SU-DHL-6 (cell line): ENCODE measurements around the gene FLT3LG.

ENCODE experiments used
- H2AFZ ChIP-seq: fragments of 200-600 bp; sonication (generic); 2 replicates; pipeline ENCODE4 v1.6.1; 2014; ENCODE audit warnings: low read depth, mild to moderate bottlenecking, moderate library complexity, mixed read lengths, antibody characterized with exemption, low read length; ENCODE audit not compliant: severe bottlenecking
- H3F3A ChIP-seq: fragments of 200-600 bp; shearing (Covaris generic); 2 replicates; pipeline ENCODE4 v1.6.0; 2016; ENCODE audit warnings: antibody characterized with exemption, mild to moderate bottlenecking; ENCODE audit not compliant: insufficient read depth
- H3K27ac ChIP-seq: fragments of 200-600 bp; sonication (generic); 2 replicates; pipeline ENCODE4 v1.5.1; 2016; ENCODE audit warnings: low read depth, mild to moderate bottlenecking, low read length, moderate library complexity, mixed read lengths
- H3K27me3 ChIP-seq: fragments of 200-600 bp; sonication (generic), shearing (Covaris generic); 2 replicates; pipeline ENCODE4 v1.6.0; 2014; ENCODE audit warnings: mild to moderate bottlenecking, low read length
- H3K36me3 ChIP-seq: fragments of 200-600 bp; sonication (generic); 2 replicates; pipeline ENCODE4 v1.6.1; 2014; ENCODE audit warnings: mild to moderate bottlenecking, low read length, mixed read lengths
- H3K4me2 ChIP-seq: fragments of 300-600, 200-600 bp; shearing (Covaris generic), sonication (generic); 2 replicates; pipeline ENCODE4 v1.6.0; 2014; ENCODE audit warnings: low read length, low read depth, mild to moderate bottlenecking; ENCODE audit not compliant: poor library complexity, severe bottlenecking
- H3K4me3 ChIP-seq: fragments of 200-600 bp; sonication (generic); 2 replicates; pipeline ENCODE4 v1.5.1; 2014; ENCODE audit warnings: antibody characterized with exemption, low read length, mild to moderate bottlenecking, mixed read lengths; ENCODE audit not compliant: insufficient read depth, poor library complexity, severe bottlenecking
- H3K79me2 ChIP-seq: fragments of 200-600 bp; sonication (generic); 2 replicates; pipeline ENCODE4 v1.6.1; 2014; ENCODE audit warnings: mild to moderate bottlenecking, low read length, moderate library complexity; ENCODE audit not compliant: insufficient read depth
- H3K9ac ChIP-seq: fragments of 200-600 bp; sonication (generic); 2 replicates; pipeline ENCODE4 v1.7.0; 2014; ENCODE audit warnings: mild to moderate bottlenecking, low read length
- H3K9me2 ChIP-seq: fragments of 200-600 bp; sonication (generic); replicated peaks from 2 replicates; pipeline ENCODE4 v1.6.1; 2014; ENCODE audit warnings: low read length; ENCODE audit not compliant: insufficient read depth
- H3K9me3 ChIP-seq: fragments of 200-600 bp; sonication (generic); 2 replicates; pipeline ENCODE4 v1.6.1; 2014; ENCODE audit warnings: low read length, mixed read lengths; ENCODE audit not compliant: insufficient read depth
- H4K20me1 ChIP-seq: fragments of 200-600 bp; sonication (generic); 2 replicates; pipeline ENCODE4 v1.6.1; 2014; ENCODE audit warnings: low read depth, mild to moderate bottlenecking, antibody characterized with exemption, low read length, moderate library complexity, mixed read lengths
- EZH2phosphoT487 ChIP-seq: fragments of 200-600 bp; sonication (generic), shearing (Covaris generic); conservative IDR thresholded peaks from 2 replicates; pipeline ENCODE4 v1.6.1; 2018; ENCODE audit warnings: mild to moderate bottlenecking, antibody characterized with exemption, low read length, moderate library complexity, mixed read lengths
- TF ChIP-seq, protein P1 (sequence below): fragments of 200-600 bp; sonication (generic); IDR thresholded peaks from one replicate; pipeline ENCODE4 v1.5.1; 2017; ENCODE audit warnings: antibody characterized with exemption, mild to moderate bottlenecking, low read length, moderate library complexity; ENCODE audit not compliant: insufficient read depth, poor library complexity, severe bottlenecking

Gene FLT3LG

GRCh38 chr19:49514151-49514550 is 40.1 kb downstream of the FLT3LG start:
- TF ChIP-seq, protein P1, sequence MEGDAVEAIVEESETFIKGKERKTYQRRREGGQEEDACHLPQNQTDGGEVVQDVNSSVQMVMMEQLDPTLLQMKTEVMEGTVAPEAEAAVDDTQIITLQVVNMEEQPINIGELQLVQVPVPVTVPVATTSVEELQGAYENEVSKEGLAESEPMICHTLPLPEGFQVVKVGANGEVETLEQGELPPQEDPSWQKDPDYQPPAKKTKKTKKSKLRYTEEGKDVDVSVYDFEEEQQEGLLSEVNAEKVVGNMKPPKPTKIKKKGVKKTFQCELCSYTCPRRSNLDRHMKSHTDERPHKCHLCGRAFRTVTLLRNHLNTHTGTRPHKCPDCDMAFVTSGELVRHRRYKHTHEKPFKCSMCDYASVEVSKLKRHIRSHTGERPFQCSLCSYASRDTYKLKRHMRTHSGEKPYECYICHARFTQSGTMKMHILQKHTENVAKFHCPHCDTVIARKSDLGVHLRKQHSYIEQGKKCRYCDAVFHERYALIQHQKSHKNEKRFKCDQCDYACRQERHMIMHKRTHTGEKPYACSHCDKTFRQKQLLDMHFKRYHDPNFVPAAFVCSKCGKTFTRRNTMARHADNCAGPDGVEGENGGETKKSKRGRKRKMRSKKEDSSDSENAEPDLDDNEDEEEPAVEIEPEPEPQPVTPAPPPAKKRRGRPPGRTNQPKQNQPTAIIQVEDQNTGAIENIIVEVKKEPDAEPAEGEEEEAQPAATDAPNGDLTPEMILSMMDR = no peak
- no peak for TF ChIP-seq EZH2phosphoT487
- Histone ChIP-seq H3K9me2 (no peaks in the 10 kb centered on the region), H3K27me3 (no peaks in the 10 kb centered on the region), H2AFZ (no peak overlapping the region), H4K20me1 (no peaks in the 10 kb centered on the region), H3F3A (no peaks in the 10 kb centered on the region), H3K4me2 (no peak overlapping the region), H3K9ac (no peak overlapping the region), H3K27ac (no peak overlapping the region), H3K36me3 (no peaks in the 10 kb centered on the region), H3K9me3 (no peaks in the 10 kb centered on the region), H3K4me3 (no peak overlapping the region), H3K79me2 (no peaks in the 10 kb centered on the region)

DNA sequence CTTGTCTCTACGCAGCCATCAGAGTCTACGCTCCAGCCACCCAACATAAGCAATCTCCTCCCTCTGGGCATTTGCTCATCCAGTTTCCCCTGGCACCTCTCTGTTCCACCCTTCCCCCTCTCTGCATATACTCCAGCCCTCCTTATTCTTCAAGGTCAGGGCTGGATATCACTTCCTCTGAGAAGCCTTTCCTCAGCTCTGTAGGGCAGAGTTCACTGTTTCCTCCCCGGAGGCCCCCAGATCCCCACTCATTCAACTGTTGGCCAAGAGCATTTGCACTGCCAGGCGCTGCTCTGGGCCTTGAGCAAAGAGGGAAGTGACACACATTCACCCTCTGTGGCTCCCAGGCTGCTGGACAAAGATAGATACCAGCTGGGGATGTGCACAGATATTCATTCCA is 41.8 kb downstream of the FLT3LG start:
- H3K9me3 ChIP-seq = no peaks in the 10 kb centered on the region
- no peak overlapping the region for H3K27ac ChIP-seq
- no peaks in the 10 kb centered on the region for H3F3A ChIP-seq
- H3K9ac ChIP-seq = no peak overlapping the region
- H3K4me3 ChIP-seq = no peak overlapping the region
- H3K4me2 ChIP-seq = no peak overlapping the region
- no peak overlapping the region for H2AFZ ChIP-seq
- no peaks in the 10 kb centered on the region for H3K79me2 ChIP-seq
- H4K20me1 ChIP-seq = no peaks in the 10 kb centered on the region
- H3K27me3 ChIP-seq = no peaks in the 10 kb centered on the region
- no peak for TF ChIP-seq EZH2phosphoT487
- TF ChIP-seq, protein P1 = no peak
- H3K9me2 ChIP-seq = no peaks in the 10 kb centered on the region
- H3K36me3 ChIP-seq = no peaks in the 10 kb centered on the region

GRCh38 chr19:49518033-49518432 is 44.0 kb downstream of the FLT3LG start:
- no peaks in the 10 kb centered on the region for H3K79me2 ChIP-seq
- no peak overlapping the region for H2AFZ ChIP-seq
- no peaks in the 10 kb centered on the region for H3K36me3 ChIP-seq
- H3F3A ChIP-seq = no peaks in the 10 kb centered on the region
- no peaks in the 10 kb centered on the region for H3K9me3 ChIP-seq
- H3K27me3 ChIP-seq = no peaks in the 10 kb centered on the region
- no peaks in the 10 kb centered on the region for H3K9me2 ChIP-seq
- no peak for TF ChIP-seq EZH2phosphoT487
- TF ChIP-seq, protein P1 = no peak
- H3K9ac ChIP-seq = no peak overlapping the region
- H3K4me2 ChIP-seq = no peak overlapping the region
- no peaks in the 10 kb centered on the region for H4K20me1 ChIP-seq
- H3K4me3 ChIP-seq = no peak overlapping the region
- H3K27ac ChIP-seq = no peak overlapping the region
